PFSK-1 (cell line): Measurements from ENCODE around the gene CDC34.

Experiments
- FOXP2 ChIP-seq: optimal IDR thresholded peaks from 2 replicates; pipeline ENCODE3; 2011; ENCODE audit warnings: borderline replicate concordance, control low read depth, inconsistent platforms; ENCODE audit not compliant: insufficient read depth; ENCODE audit errors: extremely low read length, extremely low read depth
- POLR2AphosphoS5 ChIP-seq: IDR thresholded peaks from 2 replicates; pipeline ENCODE4 v1.6.1; 2012; ENCODE audit warnings: low read depth, mild to moderate bottlenecking, control low read depth, low read length, moderate library complexity
- SIN3A ChIP-seq: IDR thresholded peaks from 2 replicates; pipeline ENCODE4 v1.6.1; 2012; ENCODE audit warnings: mild to moderate bottlenecking, low read length, moderate library complexity, borderline replicate concordance; ENCODE audit not compliant: insufficient read depth
- TAF1 ChIP-seq: IDR thresholded peaks from 2 replicates; pipeline ENCODE4 v1.6.1; 2012; ENCODE audit warnings: low read length, control low read depth, borderline replicate concordance; ENCODE audit not compliant: insufficient read depth
- TF ChIP-seq, protein P1 (sequence below), 2 experiments: IDR thresholded peaks; 2 replicates each; pipeline versions ENCODE4 v1.6.1 to v1.8.0; 2011 to 2012; ENCODE audit warnings: low read depth in 2 of 2, low read length in 2 of 2, control low read depth in 1 of 2, inconsistent platforms in 1 of 2, mild to moderate bottlenecking in 1 of 2, moderate library complexity in 1 of 2; ENCODE audit not compliant: insufficient read depth in 1 of 2

The CDC34 gene

GRCh38 chr19:572743-573518, 41.4 kb downstream of the CDC34 start:
- TF ChIP-seq POLR2AphosphoS5 (no peak; the same call in 1 of the 2 replicates), SIN3A (no peak), TAF1 (no peak; the same call in 1 of the 2 replicates), FOXP2 (no peak)
- TF ChIP-seq, protein P1, sequence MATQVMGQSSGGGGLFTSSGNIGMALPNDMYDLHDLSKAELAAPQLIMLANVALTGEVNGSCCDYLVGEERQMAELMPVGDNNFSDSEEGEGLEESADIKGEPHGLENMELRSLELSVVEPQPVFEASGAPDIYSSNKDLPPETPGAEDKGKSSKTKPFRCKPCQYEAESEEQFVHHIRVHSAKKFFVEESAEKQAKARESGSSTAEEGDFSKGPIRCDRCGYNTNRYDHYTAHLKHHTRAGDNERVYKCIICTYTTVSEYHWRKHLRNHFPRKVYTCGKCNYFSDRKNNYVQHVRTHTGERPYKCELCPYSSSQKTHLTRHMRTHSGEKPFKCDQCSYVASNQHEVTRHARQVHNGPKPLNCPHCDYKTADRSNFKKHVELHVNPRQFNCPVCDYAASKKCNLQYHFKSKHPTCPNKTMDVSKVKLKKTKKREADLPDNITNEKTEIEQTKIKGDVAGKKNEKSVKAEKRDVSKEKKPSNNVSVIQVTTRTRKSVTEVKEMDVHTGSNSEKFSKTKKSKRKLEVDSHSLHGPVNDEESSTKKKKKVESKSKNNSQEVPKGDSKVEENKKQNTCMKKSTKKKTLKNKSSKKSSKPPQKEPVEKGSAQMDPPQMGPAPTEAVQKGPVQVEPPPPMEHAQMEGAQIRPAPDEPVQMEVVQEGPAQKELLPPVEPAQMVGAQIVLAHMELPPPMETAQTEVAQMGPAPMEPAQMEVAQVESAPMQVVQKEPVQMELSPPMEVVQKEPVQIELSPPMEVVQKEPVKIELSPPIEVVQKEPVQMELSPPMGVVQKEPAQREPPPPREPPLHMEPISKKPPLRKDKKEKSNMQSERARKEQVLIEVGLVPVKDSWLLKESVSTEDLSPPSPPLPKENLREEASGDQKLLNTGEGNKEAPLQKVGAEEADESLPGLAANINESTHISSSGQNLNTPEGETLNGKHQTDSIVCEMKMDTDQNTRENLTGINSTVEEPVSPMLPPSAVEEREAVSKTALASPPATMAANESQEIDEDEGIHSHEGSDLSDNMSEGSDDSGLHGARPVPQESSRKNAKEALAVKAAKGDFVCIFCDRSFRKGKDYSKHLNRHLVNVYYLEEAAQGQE (IDR thresholded peaks at IDR 0.05; ENCODE audit: insufficient read depth in 1 of 2, low read depth in 2 of 2, low read length in 2 of 2), result no peak

DNA sequence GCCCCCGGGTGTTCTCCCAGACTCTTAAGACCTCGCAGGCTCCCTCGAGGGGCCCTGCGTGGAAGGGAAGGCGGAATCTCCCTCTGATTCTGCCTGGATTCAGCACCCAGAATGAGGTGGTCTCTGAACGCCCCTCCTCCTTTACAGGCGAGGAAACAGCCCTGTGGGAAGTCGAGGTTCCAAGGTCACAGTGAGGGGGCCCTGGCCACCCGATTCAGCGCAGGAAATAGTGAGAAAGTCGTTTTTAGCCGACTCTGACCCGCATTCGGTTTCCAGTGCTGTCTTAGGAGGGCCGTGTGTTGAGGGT, 41.9 kb downstream of the CDC34 start:
- TF ChIP-seq, protein P1 (IDR thresholded peaks at IDR 0.05; ENCODE audit: insufficient read depth in 1 of 2, low read depth in 2 of 2, low read length in 2 of 2), result no peak
- TF ChIP-seq TAF1 (no peak), FOXP2 (no peak), SIN3A (no peak), POLR2AphosphoS5 (no peak)

DNA sequence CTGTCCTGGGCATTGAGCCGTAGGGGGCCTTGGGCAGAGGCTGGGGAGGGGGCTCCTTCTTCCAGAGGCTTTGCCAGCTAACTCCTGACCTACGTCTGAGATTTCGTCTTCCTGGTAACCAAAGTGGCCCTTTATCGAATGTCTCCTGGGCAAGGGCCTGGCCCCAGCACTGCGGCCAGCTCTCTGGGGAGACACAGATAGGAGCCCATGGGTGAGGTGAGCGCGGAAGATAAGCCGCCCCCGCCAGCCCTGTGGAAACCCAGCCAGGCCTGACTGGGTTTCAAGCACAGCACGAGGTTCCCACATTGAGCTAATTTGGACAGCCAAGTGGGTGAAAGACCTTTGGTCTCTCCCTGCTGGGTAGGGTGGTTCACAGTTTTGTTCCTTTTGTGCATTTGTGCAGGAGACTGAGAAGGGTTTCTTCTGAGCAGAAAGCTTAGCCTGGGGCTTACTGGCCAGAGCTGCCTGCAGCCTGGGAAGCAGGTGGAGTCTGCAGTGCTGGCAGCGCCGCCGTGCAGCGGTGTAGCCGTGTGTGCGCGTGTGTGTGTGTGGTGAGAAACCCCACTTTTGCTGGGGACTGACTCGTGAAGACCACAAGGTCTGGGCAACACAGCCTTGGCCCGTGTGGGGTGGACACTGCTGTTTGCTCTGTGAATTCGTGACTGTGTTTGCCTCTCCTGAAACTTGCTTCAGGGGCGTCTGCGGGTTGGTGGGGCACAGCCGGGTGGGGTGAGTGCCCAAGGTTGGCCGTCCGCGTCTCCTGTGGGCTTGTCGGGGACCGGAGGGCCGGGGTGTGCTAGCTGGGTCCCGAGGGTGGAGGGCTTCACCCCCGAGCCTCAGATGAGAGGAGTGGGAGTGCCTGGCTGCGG, 43.3 kb downstream of the CDC34 start:
- TF ChIP-seq, protein P1 (IDR thresholded peaks at IDR 0.05; ENCODE audit: insufficient read depth in 1 of 2, low read depth in 2 of 2, low read length in 2 of 2), result no peak
- TF ChIP-seq SIN3A, result 0 out of 2 replicates have a peak, but pooled peaks have one; percentile 7

DNA sequence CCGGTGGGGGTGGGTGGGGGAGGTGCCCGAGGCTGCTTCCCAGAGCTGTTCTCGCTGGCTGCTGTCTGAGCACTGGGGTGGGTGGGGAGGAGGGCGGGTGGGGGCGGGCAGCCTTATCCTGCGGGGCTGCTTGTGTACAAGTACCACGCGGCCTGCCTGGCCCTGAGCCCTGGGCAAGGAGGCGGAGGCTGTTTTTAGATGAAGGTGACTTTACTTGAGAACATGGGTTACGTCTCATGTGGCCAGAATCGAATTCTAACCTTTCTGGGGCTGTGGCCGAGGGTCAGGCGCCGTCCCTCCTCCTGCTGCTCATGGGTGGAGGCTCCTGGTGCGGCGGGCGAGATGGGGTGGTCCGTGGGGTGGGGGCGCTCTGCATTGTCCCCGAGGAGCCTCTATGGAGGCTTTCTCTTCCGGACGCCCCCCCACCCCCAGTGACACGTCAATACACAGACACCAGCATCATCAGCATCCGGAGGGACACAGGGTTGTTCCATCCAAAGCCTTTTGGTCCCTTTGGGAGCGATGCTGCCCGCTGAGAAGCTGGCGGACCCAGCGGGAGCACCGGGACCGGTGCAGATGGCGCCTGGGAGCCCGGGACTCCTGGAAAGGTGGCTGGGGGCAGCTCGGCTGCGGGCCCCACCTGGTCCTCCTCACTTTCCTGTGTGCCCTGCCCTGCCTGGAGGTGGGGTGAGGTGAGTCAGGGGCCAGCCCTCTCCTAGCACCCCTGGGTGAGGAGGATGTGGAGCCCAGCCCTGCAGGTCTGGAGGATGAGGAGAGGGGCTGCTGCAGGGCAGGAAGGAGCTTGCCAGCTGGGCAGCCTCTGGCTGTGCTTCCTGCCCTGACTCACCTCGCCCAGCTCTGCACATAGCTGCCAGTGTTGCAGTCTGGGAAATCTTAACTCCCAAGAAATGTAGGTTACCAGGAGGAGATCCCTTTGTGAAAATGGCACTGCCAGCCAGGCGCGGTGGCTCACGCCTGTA, 44.3 kb downstream of the CDC34 start:
- no peak for TF ChIP-seq SIN3A
- TF ChIP-seq FOXP2, result no peak
- no peak for TF ChIP-seq POLR2AphosphoS5
- TF ChIP-seq TAF1, result no peak

DNA sequence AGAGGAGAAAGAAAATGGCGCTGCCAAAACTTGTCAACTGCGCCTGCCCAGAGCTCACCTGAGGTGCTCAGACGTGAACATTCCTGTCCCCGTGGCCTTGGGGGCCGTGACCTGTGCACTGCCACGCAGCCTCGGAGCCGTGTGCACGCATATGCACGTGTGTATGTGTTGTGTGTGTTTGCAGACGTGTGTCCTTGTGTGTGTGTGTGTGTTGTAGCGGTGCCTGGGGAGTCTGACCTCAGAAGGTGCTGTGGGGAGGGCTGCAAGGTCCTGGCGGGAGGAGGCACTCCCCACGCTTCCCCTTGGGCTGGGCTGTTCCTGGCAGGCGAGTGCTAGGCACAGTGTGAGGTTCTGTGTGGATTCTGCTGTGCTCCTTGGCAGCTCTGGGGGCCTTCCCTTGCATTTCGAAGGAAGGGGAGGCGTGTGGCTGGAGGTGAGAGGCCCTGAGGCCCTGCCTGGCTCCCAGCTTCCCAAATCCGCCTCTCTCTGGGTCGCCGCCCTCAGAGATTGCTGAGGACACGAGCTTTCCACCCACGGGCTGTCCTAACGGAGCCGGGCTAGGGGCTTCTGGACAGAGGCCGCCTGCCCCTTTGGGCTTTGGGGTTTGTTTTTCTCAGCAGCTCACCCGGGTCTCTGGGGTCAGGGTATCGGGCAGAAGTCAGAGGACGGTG, 45.3 kb downstream of the CDC34 start:
- TF ChIP-seq TAF1 (no peak), SIN3A (no peak), FOXP2 (no peak), POLR2AphosphoS5 (no peak)
- TF ChIP-seq, protein P1 (IDR thresholded peaks at IDR 0.05; ENCODE audit: insufficient read depth in 1 of 2, low read depth in 2 of 2, low read length in 2 of 2), result no peak
